Measurements from ENCODE around the gene GRHL3.

DNA sequence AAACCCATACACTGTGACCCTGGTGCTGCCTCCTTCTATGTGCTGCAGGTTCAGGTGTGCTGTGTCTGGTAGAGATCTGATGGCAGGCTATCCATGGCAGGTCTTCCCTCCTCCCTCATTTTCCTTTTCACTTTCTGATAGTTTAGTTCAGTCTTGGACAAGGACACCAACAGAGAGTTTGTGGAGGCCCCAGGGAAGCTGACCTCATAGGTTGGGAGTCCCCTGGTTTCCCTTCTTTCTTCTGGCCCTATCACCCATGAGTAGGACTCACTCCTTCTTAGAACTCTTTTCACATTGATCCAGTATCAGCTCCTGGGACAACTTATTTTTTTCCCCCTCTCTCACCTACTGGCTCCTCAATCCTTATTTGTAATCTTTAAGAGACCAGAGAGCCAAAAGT is 8.3 kb downstream of the GRHL3 start:
- TF ChIP-seq, protein P1, sequence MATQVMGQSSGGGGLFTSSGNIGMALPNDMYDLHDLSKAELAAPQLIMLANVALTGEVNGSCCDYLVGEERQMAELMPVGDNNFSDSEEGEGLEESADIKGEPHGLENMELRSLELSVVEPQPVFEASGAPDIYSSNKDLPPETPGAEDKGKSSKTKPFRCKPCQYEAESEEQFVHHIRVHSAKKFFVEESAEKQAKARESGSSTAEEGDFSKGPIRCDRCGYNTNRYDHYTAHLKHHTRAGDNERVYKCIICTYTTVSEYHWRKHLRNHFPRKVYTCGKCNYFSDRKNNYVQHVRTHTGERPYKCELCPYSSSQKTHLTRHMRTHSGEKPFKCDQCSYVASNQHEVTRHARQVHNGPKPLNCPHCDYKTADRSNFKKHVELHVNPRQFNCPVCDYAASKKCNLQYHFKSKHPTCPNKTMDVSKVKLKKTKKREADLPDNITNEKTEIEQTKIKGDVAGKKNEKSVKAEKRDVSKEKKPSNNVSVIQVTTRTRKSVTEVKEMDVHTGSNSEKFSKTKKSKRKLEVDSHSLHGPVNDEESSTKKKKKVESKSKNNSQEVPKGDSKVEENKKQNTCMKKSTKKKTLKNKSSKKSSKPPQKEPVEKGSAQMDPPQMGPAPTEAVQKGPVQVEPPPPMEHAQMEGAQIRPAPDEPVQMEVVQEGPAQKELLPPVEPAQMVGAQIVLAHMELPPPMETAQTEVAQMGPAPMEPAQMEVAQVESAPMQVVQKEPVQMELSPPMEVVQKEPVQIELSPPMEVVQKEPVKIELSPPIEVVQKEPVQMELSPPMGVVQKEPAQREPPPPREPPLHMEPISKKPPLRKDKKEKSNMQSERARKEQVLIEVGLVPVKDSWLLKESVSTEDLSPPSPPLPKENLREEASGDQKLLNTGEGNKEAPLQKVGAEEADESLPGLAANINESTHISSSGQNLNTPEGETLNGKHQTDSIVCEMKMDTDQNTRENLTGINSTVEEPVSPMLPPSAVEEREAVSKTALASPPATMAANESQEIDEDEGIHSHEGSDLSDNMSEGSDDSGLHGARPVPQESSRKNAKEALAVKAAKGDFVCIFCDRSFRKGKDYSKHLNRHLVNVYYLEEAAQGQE (IDR thresholded peaks at IDR 0.05), result no peak
- TF ChIP-seq, protein P2, sequence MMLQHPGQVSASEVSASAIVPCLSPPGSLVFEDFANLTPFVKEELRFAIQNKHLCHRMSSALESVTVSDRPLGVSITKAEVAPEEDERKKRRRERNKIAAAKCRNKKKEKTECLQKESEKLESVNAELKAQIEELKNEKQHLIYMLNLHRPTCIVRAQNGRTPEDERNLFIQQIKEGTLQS (IDR thresholded peaks at IDR 0.05), result no peak
- TF ChIP-seq, protein P3, sequence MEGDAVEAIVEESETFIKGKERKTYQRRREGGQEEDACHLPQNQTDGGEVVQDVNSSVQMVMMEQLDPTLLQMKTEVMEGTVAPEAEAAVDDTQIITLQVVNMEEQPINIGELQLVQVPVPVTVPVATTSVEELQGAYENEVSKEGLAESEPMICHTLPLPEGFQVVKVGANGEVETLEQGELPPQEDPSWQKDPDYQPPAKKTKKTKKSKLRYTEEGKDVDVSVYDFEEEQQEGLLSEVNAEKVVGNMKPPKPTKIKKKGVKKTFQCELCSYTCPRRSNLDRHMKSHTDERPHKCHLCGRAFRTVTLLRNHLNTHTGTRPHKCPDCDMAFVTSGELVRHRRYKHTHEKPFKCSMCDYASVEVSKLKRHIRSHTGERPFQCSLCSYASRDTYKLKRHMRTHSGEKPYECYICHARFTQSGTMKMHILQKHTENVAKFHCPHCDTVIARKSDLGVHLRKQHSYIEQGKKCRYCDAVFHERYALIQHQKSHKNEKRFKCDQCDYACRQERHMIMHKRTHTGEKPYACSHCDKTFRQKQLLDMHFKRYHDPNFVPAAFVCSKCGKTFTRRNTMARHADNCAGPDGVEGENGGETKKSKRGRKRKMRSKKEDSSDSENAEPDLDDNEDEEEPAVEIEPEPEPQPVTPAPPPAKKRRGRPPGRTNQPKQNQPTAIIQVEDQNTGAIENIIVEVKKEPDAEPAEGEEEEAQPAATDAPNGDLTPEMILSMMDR (IDR thresholded peaks at IDR 0.05; ENCODE audit: low read depth, low read length, missing input control), result no peak
- TF ChIP-seq, protein P4, sequence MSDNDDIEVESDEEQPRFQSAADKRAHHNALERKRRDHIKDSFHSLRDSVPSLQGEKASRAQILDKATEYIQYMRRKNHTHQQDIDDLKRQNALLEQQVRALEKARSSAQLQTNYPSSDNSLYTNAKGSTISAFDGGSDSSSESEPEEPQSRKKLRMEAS (IDR thresholded peaks at IDR 0.05), result no peak
- TF ChIP-seq TAF1 (conservative IDR thresholded peaks at IDR 0.05) (no peak), RAD21 (IDR thresholded peaks at IDR 0.05) (no peak), YY1 (IDR thresholded peaks at IDR 0.05) (no peak), JUND (IDR thresholded peaks at IDR 0.05) (no peak), HNF4A (conservative IDR thresholded peaks at IDR 0.05) (no peak), NR2F2 (IDR thresholded peaks at IDR 0.05) (no peak)
